Sigmoid colon (tissue), 7 donors: ENCODE data around the gene ABLIM1. TPM values are rescaled to one million over a fixed set of nuclear protein-coding genes. Genes with fewer than 3 reads are reported as not detected.

ENCODE experiments used
- DNase-seq: peaks from one replicate; pipeline ENCODE4 v3.0.0-alpha.2; 2019
- H3K27ac ChIP-seq, 4 donors: fragments of 200-600 bp; sonication (generic); one replicate each; pipeline ENCODE4 v1.5.1; 2016 to 2019; ENCODE audit warnings: mild to moderate bottlenecking in 1 of 4
- H3K27me3 ChIP-seq, 3 donors: fragments of 200-600 bp; sonication (generic); one replicate each; pipeline ENCODE4 v1.5.1; 2019; ENCODE audit warnings: mild to moderate bottlenecking in 1 of 3
- H3K36me3 ChIP-seq, 4 donors: fragments of 200-600 bp; sonication (generic); one replicate each; pipeline ENCODE4 v1.5.1; 2016 to 2019
- H3K4me1 ChIP-seq, 4 donors: fragments of 200-600 bp; sonication (generic); one replicate each; pipeline ENCODE4 v1.5.1; 2017 to 2019
- H3K4me3 ChIP-seq, 4 donors: fragments of 200-600 bp; sonication (generic); one replicate each; pipeline ENCODE4 v1.5.1; 2017 to 2019; ENCODE audit warnings: mild to moderate bottlenecking in 2 of 4, moderate library complexity in 1 of 4
- H3K9me3 ChIP-seq, 4 donors: fragments of 200-600 bp in 3 of 4; sonication (generic) in 3 of 4; one replicate each; pipeline versions ENCODE4 v1.5.1 to v1.6.1; 2013 to 2019
- EP300 ChIP-seq, 4 donors: sonication (generic); formaldehyde crosslinking; IDR thresholded peaks; one replicate each; pipeline ENCODE4 v1.6.1; 2017; ENCODE audit warnings: antibody characterized with exemption in 4 of 4
- POLR2A ChIP-seq, 2 donors: fragments of 450-650 bp; IDR thresholded peaks; one replicate each; pipeline ENCODE4 v1.6.1; 2016; ENCODE audit warnings: antibody characterized with exemption in 2 of 2, mild to moderate bottlenecking in 2 of 2, moderate library complexity in 2 of 2
- POLR2AphosphoS5 ChIP-seq, 4 donors: sonication (generic); formaldehyde crosslinking; IDR thresholded peaks; one replicate each; pipeline ENCODE4 v1.6.1; 2017; ENCODE audit warnings: antibody characterized with exemption in 4 of 4
- WGBS, 2 donors: extraction: QIAGEN DNeasy Blood & Tissue Kit; methylation state at CpG; one replicate each; pipeline ENCODE4 v1.1.7; 2013; 5-methylcytosine and 5-hydroxymethylcytosine counted together
- intact Hi-C: fragments of 100-400 bp; cut with DNase I; formaldehyde crosslinking; loops from one replicate; pipeline ENCODE4 v1.15.1; 2023
- polyA plus RNA-seq, 3 donors: library from polyadenylated mRNA; stranded (reverse); fragments of 200-250 nt; gene quantifications; one replicate each; pipeline ENCODE4 v1.2.3, GENCODE V29; 2013
- total RNA-seq, 4 donors: library from RNA; depleted of rRNA; stranded (reverse); fragments of >200 nt; gene quantifications; one replicate each; pipeline ENCODE4 v1.1.0, GENCODE V29; 2016
- TF ChIP-seq, protein P1 (sequence below), 4 experiments: fragments of 450-650 bp in 3 of 4; fragments of 200-600 bp in 1 of 4; IDR thresholded peaks; one replicate each; pipeline ENCODE4 v1.5.1; 2016 to 2019; ENCODE audit warnings: antibody characterized with exemption in 4 of 4, mild to moderate bottlenecking in 3 of 4, moderate library complexity in 2 of 4
- donor health status: healthy with polysubstance abuse.
- donor health status: Bipolar disorder and iron deficiency.
- donor health status: healthy.

The ABLIM1 gene
- total and polyA plus RNA-seq, 7 donors: 41.9 to 127 (median 49.5) TPM

DNA sequence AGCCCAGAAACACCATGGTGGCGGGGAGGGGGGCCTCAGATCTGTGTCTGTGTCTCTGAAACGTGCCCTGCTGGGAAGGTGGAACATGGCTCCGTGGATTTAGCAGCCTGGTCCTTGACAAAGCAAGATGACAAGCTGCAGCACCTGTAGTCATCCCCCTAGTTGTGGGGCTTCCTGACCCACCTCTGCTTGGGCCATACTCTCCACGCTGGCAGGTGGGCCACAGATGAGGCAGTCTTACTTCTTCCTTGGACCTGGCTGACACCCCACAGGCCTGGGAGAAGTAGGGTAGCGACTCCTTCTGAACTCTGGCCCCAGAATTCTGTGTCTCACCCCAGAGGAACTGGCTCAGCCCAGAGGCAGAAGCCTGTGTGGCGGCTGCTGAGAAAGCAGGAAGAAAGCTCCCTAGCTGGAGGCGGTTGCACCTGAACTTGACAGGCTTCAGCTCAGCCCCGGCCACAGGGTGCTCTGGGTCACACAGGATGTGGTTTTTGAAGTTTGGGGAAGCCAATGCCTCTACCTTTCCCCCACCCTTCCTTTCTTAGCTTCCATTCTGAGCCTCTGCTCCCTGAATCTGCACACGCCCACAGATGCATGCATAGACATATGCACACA, 113.9 kb downstream of the ABLIM1 start:
- peaks cover 0 to 8% (median 0%) of the 10 kb centered on the region in 4 donors for H3K4me1 ChIP-seq
- no peaks in the 10 kb centered on the region for H3K9me3 ChIP-seq
- H3K27me3 ChIP-seq: no peaks in the 10 kb centered on the region
- no peak overlapping the region for H3K4me3 ChIP-seq
- intact Hi-C loops: no loop called here
- WGBS, 2 donors: 34 to 46% methylated on average over 9 of the region's 9 CpGs
- TF ChIP-seq, protein P1, sequence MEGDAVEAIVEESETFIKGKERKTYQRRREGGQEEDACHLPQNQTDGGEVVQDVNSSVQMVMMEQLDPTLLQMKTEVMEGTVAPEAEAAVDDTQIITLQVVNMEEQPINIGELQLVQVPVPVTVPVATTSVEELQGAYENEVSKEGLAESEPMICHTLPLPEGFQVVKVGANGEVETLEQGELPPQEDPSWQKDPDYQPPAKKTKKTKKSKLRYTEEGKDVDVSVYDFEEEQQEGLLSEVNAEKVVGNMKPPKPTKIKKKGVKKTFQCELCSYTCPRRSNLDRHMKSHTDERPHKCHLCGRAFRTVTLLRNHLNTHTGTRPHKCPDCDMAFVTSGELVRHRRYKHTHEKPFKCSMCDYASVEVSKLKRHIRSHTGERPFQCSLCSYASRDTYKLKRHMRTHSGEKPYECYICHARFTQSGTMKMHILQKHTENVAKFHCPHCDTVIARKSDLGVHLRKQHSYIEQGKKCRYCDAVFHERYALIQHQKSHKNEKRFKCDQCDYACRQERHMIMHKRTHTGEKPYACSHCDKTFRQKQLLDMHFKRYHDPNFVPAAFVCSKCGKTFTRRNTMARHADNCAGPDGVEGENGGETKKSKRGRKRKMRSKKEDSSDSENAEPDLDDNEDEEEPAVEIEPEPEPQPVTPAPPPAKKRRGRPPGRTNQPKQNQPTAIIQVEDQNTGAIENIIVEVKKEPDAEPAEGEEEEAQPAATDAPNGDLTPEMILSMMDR (IDR thresholded peaks at IDR 0.05): no peak
- no peak for TF ChIP-seq POLR2AphosphoS5 (IDR thresholded peaks at IDR 0.05)
- DNase-seq: no peak
- H3K27ac ChIP-seq: no peak overlapping the region
- no peaks in the 10 kb centered on the region for H3K36me3 ChIP-seq

- Histone ChIP-seq H3K27me3 (no peaks in the 10 kb centered on the region), H3K4me3 (no peak overlapping the region), H3K36me3 (no peaks in the 10 kb centered on the region), H3K27ac (no peak overlapping the region), H3K9me3 (no peaks in the 10 kb centered on the region), H3K4me1 (peaks cover 0 to 8% (median 0%) of the 10 kb centered on the region in 4 donors)
- TF ChIP-seq POLR2A (IDR thresholded peaks at IDR 0.05): no peak
- TF ChIP-seq EP300 (IDR thresholded peaks at IDR 0.05): no peak
- 54 to 59% methylated on average over 8 of the region's 8 CpGs for WGBS, 2 donors
- intact Hi-C loops: no loop called here
- no peak for DNase-seq
Measured at GRCh38 chr10:114543456-114543855, 114.6 kb downstream of the ABLIM1 start.

DNA sequence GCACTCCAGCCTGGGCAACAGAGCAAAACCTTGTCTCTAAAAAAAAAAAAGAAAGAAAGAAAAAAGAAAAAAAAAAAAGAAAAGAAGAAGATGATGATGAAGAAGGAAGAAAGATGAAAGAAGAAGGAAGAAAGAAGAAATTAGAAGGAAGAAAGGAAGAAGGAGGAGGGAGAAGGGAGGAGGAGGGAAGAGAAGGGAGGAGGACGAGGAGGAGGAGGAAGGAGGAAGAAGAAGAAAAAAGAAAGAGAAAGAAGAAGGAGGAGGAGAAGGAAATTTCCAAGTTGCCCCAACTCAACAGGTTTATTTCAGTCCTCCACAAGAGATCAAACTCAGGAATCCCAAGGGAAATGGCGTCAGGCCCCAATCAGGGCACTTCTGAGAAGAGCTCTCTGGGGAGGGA, 115.7 kb downstream of the ABLIM1 start:
- no peaks in the 10 kb centered on the region for H3K36me3 ChIP-seq
- H3K9me3 ChIP-seq: no peaks in the 10 kb centered on the region
- H3K4me3 ChIP-seq: no peak overlapping the region
- H3K4me1 ChIP-seq: peaks cover 0 to 8% (median 0%) of the 10 kb centered on the region in 4 donors
- TF ChIP-seq EP300 (IDR thresholded peaks at IDR 0.05) (no peak), POLR2A (IDR thresholded peaks at IDR 0.05) (no peak), POLR2AphosphoS5 (IDR thresholded peaks at IDR 0.05) (no peak)
- no peaks in the 10 kb centered on the region for H3K27me3 ChIP-seq
- WGBS, 2 donors: 86 to 90% methylated on average over 2 of the region's 2 CpGs
- no peak for DNase-seq
- H3K27ac ChIP-seq: peak overlapping the region in 2 of 4 donors; percentile 60 to 66
- intact Hi-C loops: no loop called here

GRCh38 chr10:114541797-114542160, 116.3 kb downstream of the ABLIM1 start:
- DNase-seq: no peak
- no peak overlapping the region for H3K4me3 ChIP-seq
- intact Hi-C loops: no loop called here
- 61 to 79% methylated on average over 3 of the region's 3 CpGs for WGBS, 2 donors
- H3K9me3 ChIP-seq: no peaks in the 10 kb centered on the region
- peak overlapping the region; percentile 13 to 66 (median 38) for H3K27ac ChIP-seq
- no peaks in the 10 kb centered on the region for H3K27me3 ChIP-seq
- peaks cover 0 to 8% (median 0%) of the 10 kb centered on the region in 4 donors for H3K4me1 ChIP-seq
- no peak for TF ChIP-seq EP300 (IDR thresholded peaks at IDR 0.05)
- H3K36me3 ChIP-seq: no peaks in the 10 kb centered on the region

DNA sequence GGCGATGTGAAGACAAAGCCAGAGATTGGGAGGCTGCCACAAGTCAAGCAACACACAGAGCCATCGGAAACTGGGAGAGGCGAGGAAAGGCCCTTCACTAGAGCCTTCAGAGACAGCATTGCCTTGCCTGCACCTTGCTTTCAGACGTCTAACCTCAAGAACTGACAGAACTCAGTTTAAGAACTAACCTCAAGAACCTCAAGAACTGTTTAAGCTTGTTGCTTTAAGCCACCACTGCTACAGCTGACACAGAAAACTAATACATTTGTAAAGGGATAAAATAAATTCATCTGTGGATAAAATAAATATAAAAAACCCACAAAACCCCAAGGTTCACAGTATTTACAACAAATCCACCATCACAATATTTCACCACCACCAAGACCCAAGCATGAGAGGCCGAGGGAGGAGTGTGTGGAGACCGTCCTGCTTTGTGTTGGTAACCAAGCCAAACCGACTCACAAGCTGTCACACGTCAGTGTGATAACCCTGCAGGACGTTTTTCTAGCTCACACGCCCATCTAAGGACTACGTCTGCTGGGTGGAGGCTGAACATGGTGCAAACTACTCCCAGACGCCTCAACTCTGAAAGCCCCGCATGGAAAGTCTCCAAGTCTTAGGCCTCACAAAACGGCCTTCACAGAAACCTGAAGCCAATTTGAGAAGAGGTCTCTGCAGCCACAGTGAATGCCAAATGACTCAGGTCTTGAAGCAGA, 116.8 kb downstream of the ABLIM1 start:
- Histone ChIP-seq H3K27me3 (no peaks in the 10 kb centered on the region), H3K36me3 (no peaks in the 10 kb centered on the region), H3K4me3 (no peak overlapping the region), H3K4me1 (peaks cover 0 to 8% (median 0%) of the 10 kb centered on the region in 4 donors), H3K27ac (peak overlapping the region; percentile 46 to 66 (median 56)), H3K9me3 (peaks cover 0 to 1% (median 0%) of the 10 kb centered on the region in 4 donors)
- 28 to 52% methylated on average over 14 of the region's 14 CpGs for WGBS, 2 donors
- TF ChIP-seq POLR2AphosphoS5 (IDR thresholded peaks at IDR 0.05): peak; percentile 34 to 67 (median 43)
- TF ChIP-seq, protein P1 (IDR thresholded peaks at IDR 0.05): no peak
- intact Hi-C loops: no loop called here
- peak; percentile 89 for DNase-seq

- Histone ChIP-seq H3K36me3 (no peaks in the 10 kb centered on the region), H3K4me3 (no peak overlapping the region), H3K27me3 (no peaks in the 10 kb centered on the region), H3K4me1 (peaks cover 0 to 8% (median 0%) of the 10 kb centered on the region in 4 donors), H3K9me3 (peaks cover 0 to 1% (median 0%) of the 10 kb centered on the region in 4 donors), H3K27ac (peak overlapping the region in 3 of 4 donors; percentile 46 to 66 (median 60))
- no peak for DNase-seq
- intact Hi-C loops: no loop called here
- WGBS, 2 donors: 74 to 81% methylated on average over 8 of the region's 8 CpGs
- TF ChIP-seq POLR2AphosphoS5 (IDR thresholded peaks at IDR 0.05) (no peak), POLR2A (IDR thresholded peaks at IDR 0.05) (no peak), EP300 (IDR thresholded peaks at IDR 0.05) (no peak)
- TF ChIP-seq, protein P1 (IDR thresholded peaks at IDR 0.05): no peak
Measured at GRCh38 chr10:114540236-114540635, 117.8 kb downstream of the ABLIM1 start.
